HEK293T (cell line): ENCODE results near the gene RPL13.

Experiments
- ELF4 ChIP-seq: fragments of 450-650 bp; IDR thresholded peaks from 2 replicates; pipeline ENCODE4 v1.6.1; 2017; ENCODE audit warnings: antibody characterized with exemption
- HDGF ChIP-seq: fragments of 450-650 bp; IDR thresholded peaks from 2 replicates; pipeline ENCODE4 v1.6.1; 2017; ENCODE audit warnings: antibody characterized with exemption, borderline replicate concordance
- NFRKB ChIP-seq: fragments of 450-650 bp; IDR thresholded peaks from 2 replicates; pipeline ENCODE4 v1.6.1; 2016; ENCODE audit warnings: mild to moderate bottlenecking, moderate library complexity
- SP1 ChIP-seq: fragments of 450-650 bp; IDR thresholded peaks from 2 replicates; pipeline ENCODE4 v1.6.1; 2017
- SUZ12 ChIP-seq: fragments of 450-650 bp; IDR thresholded peaks from 2 replicates; pipeline ENCODE4 v1.6.1; 2016; ENCODE audit warnings: mild to moderate bottlenecking
- TARDBP ChIP-seq: fragments of 450-650 bp; IDR thresholded peaks from 2 replicates; pipeline ENCODE4 v1.6.1; 2016

GRCh38 chr16:89522287-89522686 is 38.2 kb upstream of the RPL13 start:
- TF ChIP-seq SP1 (no peak), NFRKB (no peak), ELF4 (no peak), TARDBP (no peak), SUZ12 (no peak), HDGF (no peak)
